Karpas-422 (cell line): Measurements from ENCODE around the gene VWA5B2. TPM values are rescaled to one million over a fixed set of nuclear protein-coding genes. Genes with fewer than 3 reads are reported as not detected.

Experiments used
- DNase-seq: peaks from one replicate; pipeline ENCODE4 v3.0.0-alpha.2; 2015
- H2AFZ ChIP-seq: fragments of 200-600 bp; sonication (generic); 2 replicates; pipeline ENCODE4 v1.6.1; 2014; ENCODE audit warnings: antibody characterized with exemption, low read length, mixed read lengths
- H3K27ac ChIP-seq: fragments of 200-600 bp; sonication (generic); 2 replicates; pipeline ENCODE4 v1.5.1; 2014; ENCODE audit warnings: mild to moderate bottlenecking, low read length, moderate library complexity
- H3K27me3 ChIP-seq: fragments of 200-600 bp; sonication (generic); 2 replicates; pipeline ENCODE4 v1.6.1; 2014; ENCODE audit warnings: low read length, mixed read lengths
- H3K36me3 ChIP-seq: fragments of 200-600 bp; sonication (generic); 2 replicates; pipeline ENCODE4 v1.6.1; 2014; ENCODE audit warnings: low read length, mixed read lengths; ENCODE audit not compliant: insufficient read depth
- H3K4me1 ChIP-seq: fragments of 200-600 bp; sonication (generic); 2 replicates; pipeline ENCODE4 v1.6.1; 2014; ENCODE audit warnings: mild to moderate bottlenecking, low read length, mixed read lengths
- H3K4me2 ChIP-seq: fragments of 200-600 bp; sonication (generic); 2 replicates; pipeline ENCODE4 v1.6.1; 2014; ENCODE audit warnings: low read length, low read depth, mild to moderate bottlenecking; ENCODE audit not compliant: poor library complexity, severe bottlenecking
- H3K4me3 ChIP-seq: fragments of 200-600 bp; sonication (generic); 2 replicates; pipeline ENCODE4 v1.5.1; 2014; ENCODE audit warnings: mild to moderate bottlenecking, antibody characterized with exemption, low read length, mixed read lengths
- H3K79me2 ChIP-seq: fragments of 200-600 bp; sonication (generic); 2 replicates; pipeline ENCODE4 v1.6.1; 2014; ENCODE audit warnings: mild to moderate bottlenecking, low read length, mixed read lengths
- H3K9ac ChIP-seq: fragments of 200-600 bp; sonication (generic); 2 replicates; pipeline ENCODE4 v1.6.0; 2014; ENCODE audit warnings: low read length
- H3K9me2 ChIP-seq: fragments of 200-600 bp; sonication (generic), shearing (Covaris generic); replicated peaks from 2 replicates; pipeline ENCODE4 v1.6.0; 2014; ENCODE audit warnings: mild to moderate bottlenecking, low read length, moderate library complexity; ENCODE audit not compliant: insufficient read depth
- H3K9me3 ChIP-seq: fragments of 300-700, 200-600 bp; sonication (generic); 2 replicates; pipeline ENCODE4 v1.6.1; 2014; ENCODE audit warnings: low read length, mixed read lengths
- H4K20me1 ChIP-seq: fragments of 200-600 bp; sonication (generic); 2 replicates; pipeline ENCODE4 v1.6.1; 2014; ENCODE audit warnings: mild to moderate bottlenecking, antibody characterized with exemption, low read length, low read depth; ENCODE audit not compliant: insufficient read depth
- total RNA-seq: library from RNA; depleted of rRNA; stranded (reverse); fragments of >200 nt; shearing (Covaris generic); gene quantifications from 2 replicates; pipeline ENCODE4 v1.2.3, GENCODE V29; 2014; ENCODE audit warnings: low replicate concordance

The VWA5B2 gene
- total RNA-seq, 1 experiment from 2014 or later, result not detected

GRCh38 chr3:184186902-184187207 lies 42.5 kb upstream of the VWA5B2 start:
- H3K9me3 ChIP-seq, result no peaks in the 10 kb centered on the region
- peaks cover 40% of the 10 kb centered on the region for H3K79me2 ChIP-seq
- peak overlapping the region; percentile 91 for H3K9ac ChIP-seq
- H3K4me3 ChIP-seq, result peak overlapping the region; percentile 95
- no peaks in the 10 kb centered on the region for H3K9me2 ChIP-seq
- no peak overlapping the region for H2AFZ ChIP-seq
- H4K20me1 ChIP-seq, result peaks cover 27% of the 10 kb centered on the region
- peaks cover 21% of the 10 kb centered on the region for H3K4me1 ChIP-seq
- H3K4me2 ChIP-seq, result peak overlapping the region; percentile 90
- DNase-seq, result peak; percentile 51
- no peak overlapping the region for H3K27ac ChIP-seq
- H3K36me3 ChIP-seq, result peaks cover 48% of the 10 kb centered on the region
- H3K27me3 ChIP-seq, result no peaks in the 10 kb centered on the region

- no peak for DNase-seq
- H3K9me2 ChIP-seq, result no peaks in the 10 kb centered on the region
- H3K27me3 ChIP-seq, result no peaks in the 10 kb centered on the region
- H3K4me3 ChIP-seq, result no peak overlapping the region
- H3K36me3 ChIP-seq, result peaks cover 50% of the 10 kb centered on the region
- no peaks in the 10 kb centered on the region for H3K9me3 ChIP-seq
- H3K9ac ChIP-seq, result no peak overlapping the region
- no peak overlapping the region for H3K4me2 ChIP-seq
- H2AFZ ChIP-seq, result no peak overlapping the region
- H3K4me1 ChIP-seq, result peaks cover 21% of the 10 kb centered on the region
- H3K27ac ChIP-seq, result no peak overlapping the region
- H4K20me1 ChIP-seq, result peaks cover 27% of the 10 kb centered on the region
- peaks cover 40% of the 10 kb centered on the region for H3K79me2 ChIP-seq
Observed at GRCh38 chr3:184188080-184188479, 41.3 kb upstream of the VWA5B2 start.

GRCh38 chr3:184189421-184189820 lies 40.0 kb upstream of the VWA5B2 start:
- H3K9ac ChIP-seq, result no peak overlapping the region
- peaks cover 60% of the 10 kb centered on the region for H3K36me3 ChIP-seq
- H2AFZ ChIP-seq, result no peak overlapping the region
- peaks cover 21% of the 10 kb centered on the region for H3K4me1 ChIP-seq
- H3K9me3 ChIP-seq, result no peaks in the 10 kb centered on the region
- H3K4me3 ChIP-seq, result no peak overlapping the region
- no peak for DNase-seq
- no peak overlapping the region for H3K4me2 ChIP-seq
- peaks cover 40% of the 10 kb centered on the region for H3K79me2 ChIP-seq
- no peak overlapping the region for H3K27ac ChIP-seq
- H3K27me3 ChIP-seq, result no peaks in the 10 kb centered on the region
- H4K20me1 ChIP-seq, result peaks cover 27% of the 10 kb centered on the region
- H3K9me2 ChIP-seq, result no peaks in the 10 kb centered on the region

- no peak overlapping the region for H3K9ac ChIP-seq
- no peaks in the 10 kb centered on the region for H3K9me2 ChIP-seq
- H3K4me3 ChIP-seq, result no peak overlapping the region
- H4K20me1 ChIP-seq, result peaks cover 14% of the 10 kb centered on the region
- H3K27ac ChIP-seq, result no peak overlapping the region
- H3K9me3 ChIP-seq, result no peaks in the 10 kb centered on the region
- H3K4me2 ChIP-seq, result no peak overlapping the region
- no peaks in the 10 kb centered on the region for H3K27me3 ChIP-seq
- peaks cover under 1% of the 10 kb centered on the region; the same call in 1 of the 2 replicates for H3K4me1 ChIP-seq
- H3K79me2 ChIP-seq, result peaks cover 21% of the 10 kb centered on the region
- no peak overlapping the region for H2AFZ ChIP-seq
- no peak for DNase-seq
- H3K36me3 ChIP-seq, result peaks cover 64% of the 10 kb centered on the region
Observed at GRCh38 chr3:184192889-184193288, 36.5 kb upstream of the VWA5B2 start.

GRCh38 chr3:184193991-184194539 lies 35.3 kb upstream of the VWA5B2 start:
- Histone ChIP-seq H3K4me2 (no peak overlapping the region), H2AFZ (no peak overlapping the region), H3K4me3 (no peak overlapping the region), H3K27ac (no peak overlapping the region), H3K27me3 (no peaks in the 10 kb centered on the region), H3K9me2 (no peaks in the 10 kb centered on the region), H3K79me2 (peaks cover 9% of the 10 kb centered on the region), H3K4me1 (no peaks in the 10 kb centered on the region), H4K20me1 (peaks cover 3% of the 10 kb centered on the region; the same call in 1 of the 2 replicates), H3K9me3 (no peaks in the 10 kb centered on the region), H3K36me3 (peaks cover 52% of the 10 kb centered on the region), H3K9ac (no peak overlapping the region)
- DNase-seq, result no peak

- Histone ChIP-seq H3K27ac (no peak overlapping the region), H3K4me2 (no peak overlapping the region), H2AFZ (no peak overlapping the region)
Observed at GRCh38 chr3:184196536-184196935, 32.8 kb upstream of the VWA5B2 start.

GRCh38 chr3:184198509-184198908 lies 30.9 kb upstream of the VWA5B2 start:
- no peaks in the 10 kb centered on the region for H3K9me3 ChIP-seq
- no peak overlapping the region for H2AFZ ChIP-seq
- H3K79me2 ChIP-seq, result no peaks in the 10 kb centered on the region
- no peak overlapping the region for H3K27ac ChIP-seq
- no peak for DNase-seq
- no peak overlapping the region for H3K4me2 ChIP-seq
- no peaks in the 10 kb centered on the region for H4K20me1 ChIP-seq
- H3K27me3 ChIP-seq, result no peaks in the 10 kb centered on the region
- peaks cover 17% of the 10 kb centered on the region; the same call in 1 of the 2 replicates for H3K36me3 ChIP-seq
- no peaks in the 10 kb centered on the region for H3K9me2 ChIP-seq
- no peak overlapping the region for H3K4me3 ChIP-seq
- H3K4me1 ChIP-seq, result peaks cover 4% of the 10 kb centered on the region; the same call in 1 of the 2 replicates
- no peak overlapping the region for H3K9ac ChIP-seq

More at GRCh38 chr3:184196536-184196935, 32.8 kb upstream of the VWA5B2 start:
- Histone ChIP-seq H3K9me3 (no peaks in the 10 kb centered on the region), H3K4me1 (no peaks in the 10 kb centered on the region), H3K36me3 (peaks cover 29% of the 10 kb centered on the region), H3K27me3 (no peaks in the 10 kb centered on the region), H3K4me3 (no peak overlapping the region), H4K20me1 (no peaks in the 10 kb centered on the region), H3K79me2 (no peaks in the 10 kb centered on the region), H3K9me2 (no peaks in the 10 kb centered on the region), H3K9ac (no peak overlapping the region)
- DNase-seq, result no peak

- Histone ChIP-seq H3K79me2 (no peaks in the 10 kb centered on the region), H3K4me1 (peaks cover 4% of the 10 kb centered on the region; the same call in 1 of the 2 replicates), H3K9me2 (no peaks in the 10 kb centered on the region), H2AFZ (no peak overlapping the region), H3K27ac (no peak overlapping the region), H3K4me3 (no peak overlapping the region), H3K9ac (no peak overlapping the region), H3K27me3 (no peaks in the 10 kb centered on the region), H3K9me3 (no peaks in the 10 kb centered on the region), H3K36me3 (peaks cover 1% of the 10 kb centered on the region; the same call in 1 of the 2 replicates), H3K4me2 (no peak overlapping the region), H4K20me1 (no peaks in the 10 kb centered on the region)
- no peak for DNase-seq
Observed at GRCh38 chr3:184200825-184201224, 28.6 kb upstream of the VWA5B2 start.
